HPDE6-E6E7 (cell line): ENCODE results near the gene SKP1.

Source experiments
- DNase-seq: peaks from one replicate; pipeline ENCODE4 v3.0.0; 2011; ENCODE audit warnings: missing footprints; ENCODE audit errors: extremely low spot score

The SKP1 gene

GRCh38 chr5:134143944-134144941, 32.5 kb downstream of the SKP1 start:
- no peak for DNase-seq

GRCh38 chr5:134143431-134143830, 33.3 kb downstream of the SKP1 start:
- no peak for DNase-seq

- DNase-seq, result no peak
These were observed 33.9 kb downstream of the SKP1 start for GRCh38 chr5:134142806-134143205.

GRCh38 chr5:134142052-134142451, 34.7 kb downstream of the SKP1 start:
- DNase-seq, result no peak

- DNase-seq, result no peak
These were observed 35.3 kb downstream of the SKP1 start for GRCh38 chr5:134141331-134142050.

- peak; percentile 80 for DNase-seq
These were observed 36.1 kb downstream of the SKP1 start for GRCh38 chr5:134140530-134141201.

GRCh38 chr5:134139891-134140469, 36.8 kb downstream of the SKP1 start:
- DNase-seq, result no peak

- DNase-seq, result no peak
These were observed 37.3 kb downstream of the SKP1 start for GRCh38 chr5:134139377-134139851.

GRCh38 chr5:134138416-134139376, 38.1 kb downstream of the SKP1 start:
- DNase-seq, result peak; percentile 81

GRCh38 chr5:134136771-134137170, 40.0 kb downstream of the SKP1 start:
- DNase-seq, result no peak

GRCh38 chr5:134136221-134136631, 40.5 kb downstream of the SKP1 start:
- no peak for DNase-seq

GRCh38 chr5:134135091-134135655, 41.6 kb downstream of the SKP1 start:
- no peak for DNase-seq

- DNase-seq, result no peak
These were observed 42.7 kb downstream of the SKP1 start for GRCh38 chr5:134133995-134134541.

- DNase-seq, result no peak
These were observed 43.4 kb downstream of the SKP1 start for GRCh38 chr5:134133188-134133994.

GRCh38 chr5:134132372-134133187, 44.2 kb downstream of the SKP1 start:
- DNase-seq, result no peak

- no peak for DNase-seq
These were observed 45.0 kb downstream of the SKP1 start for GRCh38 chr5:134131578-134132350.

- no peak for DNase-seq
These were observed 45.6 kb downstream of the SKP1 start for GRCh38 chr5:134131165-134131564.
